ENCODE results near the gene MYBPC2.

- TF ChIP-seq, protein P1, sequence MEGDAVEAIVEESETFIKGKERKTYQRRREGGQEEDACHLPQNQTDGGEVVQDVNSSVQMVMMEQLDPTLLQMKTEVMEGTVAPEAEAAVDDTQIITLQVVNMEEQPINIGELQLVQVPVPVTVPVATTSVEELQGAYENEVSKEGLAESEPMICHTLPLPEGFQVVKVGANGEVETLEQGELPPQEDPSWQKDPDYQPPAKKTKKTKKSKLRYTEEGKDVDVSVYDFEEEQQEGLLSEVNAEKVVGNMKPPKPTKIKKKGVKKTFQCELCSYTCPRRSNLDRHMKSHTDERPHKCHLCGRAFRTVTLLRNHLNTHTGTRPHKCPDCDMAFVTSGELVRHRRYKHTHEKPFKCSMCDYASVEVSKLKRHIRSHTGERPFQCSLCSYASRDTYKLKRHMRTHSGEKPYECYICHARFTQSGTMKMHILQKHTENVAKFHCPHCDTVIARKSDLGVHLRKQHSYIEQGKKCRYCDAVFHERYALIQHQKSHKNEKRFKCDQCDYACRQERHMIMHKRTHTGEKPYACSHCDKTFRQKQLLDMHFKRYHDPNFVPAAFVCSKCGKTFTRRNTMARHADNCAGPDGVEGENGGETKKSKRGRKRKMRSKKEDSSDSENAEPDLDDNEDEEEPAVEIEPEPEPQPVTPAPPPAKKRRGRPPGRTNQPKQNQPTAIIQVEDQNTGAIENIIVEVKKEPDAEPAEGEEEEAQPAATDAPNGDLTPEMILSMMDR (conservative IDR thresholded peaks at IDR 0.05 in 1 of 2, IDR thresholded peaks at IDR 0.05 in 1 of 2; ENCODE audit: extremely low read depth in 1 of 2, insufficient read depth in 1 of 2, low read depth in 1 of 2, low read length in 2 of 2): no peak
- no peak for TF ChIP-seq EZH2 (IDR thresholded peaks at IDR 0.05; ENCODE audit: borderline replicate concordance, low read length)
Measured at GRCh38 chr19:50457300-50457699, 24.6 kb downstream of the MYBPC2 start.
